Measurements from ENCODE around the gene ISG20L2.

The ISG20L2 gene

GRCh38 chr1:156740237-156740740, 11.7 kb upstream of the ISG20L2 start:
- DNase-seq, result no peak

- DNase-seq, result no peak
Measured at GRCh38 chr1:156738916-156739315, 10.3 kb upstream of the ISG20L2 start.

- DNase-seq, result no peak
Measured at GRCh38 chr1:156738407-156738806, 9.8 kb upstream of the ISG20L2 start.

GRCh38 chr1:156733989-156734584, 5.5 kb upstream of the ISG20L2 start:
- no peak for DNase-seq

- no peak for DNase-seq
Measured at GRCh38 chr1:156727926-156728598, 504 bp downstream of the ISG20L2 start, which contains the start of gene METTL25B. Gene METTL25B (plus strand): TSS chr1:156728469. CDS start chr1:156729105, 636 bp downstream.

GRCh38 chr1:156727492-156727891, 1.1 kb downstream of the ISG20L2 start:
- DNase-seq, result no peak

GRCh38 chr1:156726549-156727226, 1.9 kb downstream of the ISG20L2 start:
- DNase-seq, result peak; percentile 42

- DNase-seq, result peak; percentile 88
Measured at GRCh38 chr1:156725683-156726280, 2.8 kb downstream of the ISG20L2 start.

- DNase-seq, result no peak
Measured at GRCh38 chr1:156721535-156721934, 7.0 kb downstream of the ISG20L2 start.

GRCh38 chr1:156721131-156721530, 7.4 kb downstream of the ISG20L2 start:
- no peak for DNase-seq

- no peak for DNase-seq
Measured at GRCh38 chr1:156717351-156717750, 11.2 kb downstream of the ISG20L2 start.

GRCh38 chr1:156714830-156715229, 13.7 kb downstream of the ISG20L2 start:
- no peak for DNase-seq

GRCh38 chr1:156712626-156713025, 15.9 kb downstream of the ISG20L2 start:
- no peak for DNase-seq

GRCh38 chr1:156711011-156711817, 17.4 kb downstream of the ISG20L2 start:
- DNase-seq, result no peak

- DNase-seq, result no peak
Measured at GRCh38 chr1:156709757-156710489, 18.6 kb downstream of the ISG20L2 start.

- DNase-seq, result no peak
Measured at GRCh38 chr1:156709031-156709430, 19.5 kb downstream of the ISG20L2 start.

GRCh38 chr1:156708218-156708661, 20.3 kb downstream of the ISG20L2 start:
- DNase-seq, result no peak

GRCh38 chr1:156707417-156708217, 20.9 kb downstream of the ISG20L2 start:
- DNase-seq, result no peak

GRCh38 chr1:156706657-156707416, 21.7 kb downstream of the ISG20L2 start:
- no peak for DNase-seq
